GM10266 (cell line): Measurements from ENCODE around the gene RAB33B.
"Not testable (repeated sequence)": the region's sequence is repeated elsewhere in the genome, so short reads cannot be mapped to it uniquely, and the experiment has no call there.

Experiments used
- DNase-seq: peaks from one replicate; pipeline ENCODE4 v3.0.0; 2012; ENCODE audit errors: extremely low spot score
- CTCF ChIP-seq: IDR thresholded peaks from 2 replicates; pipeline ENCODE4 v1.5.1; 2012; ENCODE audit warnings: mild to moderate bottlenecking, low read depth; ENCODE audit not compliant: control insufficient read depth, insufficient read depth; ENCODE audit errors: missing control alignments

Gene RAB33B

DNA sequence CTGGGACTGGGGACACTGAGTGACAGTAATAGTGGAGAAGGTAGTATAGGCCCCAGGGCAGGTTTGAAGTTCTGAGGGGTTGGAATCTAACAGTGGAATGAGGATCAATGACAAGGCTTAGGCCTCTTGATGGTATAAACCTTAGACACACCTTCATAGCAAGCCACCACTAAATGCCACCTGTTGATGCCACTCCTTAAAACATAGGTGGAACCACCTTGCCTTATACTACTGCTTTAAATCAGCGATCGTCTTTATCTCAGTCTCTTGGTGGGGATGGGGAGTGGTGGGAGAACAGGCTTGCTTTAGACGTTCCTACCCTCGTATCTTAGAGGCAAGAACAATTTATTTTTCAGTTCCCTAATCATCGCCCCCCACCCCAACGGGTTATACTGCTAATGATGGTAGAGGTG is 1.2 kb downstream of the RAB33B start:
- DNase-seq: no peak
- TF ChIP-seq CTCF: no peak

GRCh38 chr4:139457318-139457717 is 3.4 kb downstream of the RAB33B start:
- no peak for DNase-seq
- TF ChIP-seq CTCF: no peak

DNA sequence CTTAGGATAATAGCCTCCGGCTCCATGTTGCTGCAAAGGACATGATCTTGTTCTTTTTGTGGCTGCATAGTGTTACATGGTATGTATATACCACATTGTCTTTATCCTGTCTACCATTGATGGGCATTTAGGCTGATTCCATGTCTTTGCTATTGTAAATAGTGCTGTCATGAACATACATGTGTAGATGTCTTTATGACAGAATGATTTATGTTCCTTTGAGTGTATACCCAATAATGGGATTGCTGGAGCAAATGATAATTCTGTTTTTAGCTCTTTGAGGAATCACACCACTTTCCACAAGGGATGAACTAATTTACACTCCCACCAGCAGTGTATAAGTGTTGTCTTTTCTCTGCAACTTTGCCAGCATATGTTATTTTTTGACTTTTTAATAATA is 4.6 kb downstream of the RAB33B start:
- no peak for TF ChIP-seq CTCF
- DNase-seq: no peak

GRCh38 chr4:139458999-139459398 is 5.1 kb downstream of the RAB33B start:
- DNase-seq: no peak
- TF ChIP-seq CTCF: no peak

DNA sequence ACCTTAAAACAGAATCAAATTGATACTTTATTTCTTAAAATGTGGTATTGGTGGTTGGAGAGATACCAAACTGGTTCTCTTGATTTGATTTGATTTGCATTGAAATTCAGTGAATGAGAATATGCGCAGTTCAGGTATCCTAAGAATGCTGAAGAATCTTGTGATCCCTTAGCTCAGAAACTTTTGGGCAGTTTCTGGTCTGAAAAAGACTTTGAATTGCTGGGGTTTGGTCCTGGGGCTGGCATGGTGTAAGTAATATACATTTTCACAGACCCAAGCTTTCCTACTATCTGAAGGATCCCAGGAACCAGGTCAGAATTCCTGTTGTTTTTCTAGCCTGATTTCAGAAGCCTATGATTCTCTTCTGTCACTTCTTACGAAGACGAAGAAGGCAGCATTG is 6.6 kb downstream of the RAB33B start:
- no peak for DNase-seq

DNA sequence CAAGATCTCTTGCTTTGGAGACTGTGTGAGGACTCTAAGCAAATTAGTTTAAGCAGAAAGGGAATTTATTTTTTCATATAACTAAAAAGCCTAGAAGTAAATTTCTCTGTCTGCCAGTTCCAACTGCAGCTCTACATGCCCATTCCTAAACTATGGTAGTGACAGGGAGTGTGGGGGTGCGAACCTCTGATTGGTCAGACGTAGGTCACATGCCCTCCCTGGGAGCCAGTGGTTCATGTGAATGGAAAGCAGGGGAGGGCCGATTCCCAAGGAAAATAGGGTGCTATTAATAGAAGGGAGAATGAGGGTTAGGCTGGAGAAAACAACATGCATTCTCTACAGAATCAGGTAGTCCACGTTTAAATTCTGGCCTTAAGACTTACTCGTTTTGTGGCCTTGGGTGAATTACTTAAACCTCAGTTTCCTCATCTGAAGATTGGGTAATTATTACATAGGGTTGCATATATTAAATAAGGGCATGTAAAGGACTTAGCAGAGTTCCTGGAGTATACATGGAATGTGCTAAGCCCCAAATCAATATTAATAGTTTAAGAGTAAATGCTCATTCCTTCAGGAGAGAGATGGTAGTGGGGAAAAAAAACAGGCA is 7.2 kb downstream of the RAB33B start:
- DNase-seq: no peak
- no peak for TF ChIP-seq CTCF

More for the DNA sequence above, 6.6 kb downstream of the RAB33B start:
- TF ChIP-seq CTCF: no peak

- not testable (repeated sequence) for DNase-seq
Measured at GRCh38 chr4:139464512-139464911, 10.6 kb downstream of the RAB33B start.

- no peak for DNase-seq
- no peak for TF ChIP-seq CTCF
Measured at GRCh38 chr4:139465922-139466321, 12.0 kb downstream of the RAB33B start.

- DNase-seq: not testable (repeated sequence)
Measured at GRCh38 chr4:139468756-139469155, 14.8 kb downstream of the RAB33B start.
